ENCODE data around the gene SPDYA. TPM values are rescaled to one million over a fixed set of nuclear protein-coding genes. Genes with fewer than 3 reads are reported as not detected.

SPDYA gene
- total RNA-seq, 2 donors from 2014 or later: 3.0 to 5.3 TPM

DNA sequence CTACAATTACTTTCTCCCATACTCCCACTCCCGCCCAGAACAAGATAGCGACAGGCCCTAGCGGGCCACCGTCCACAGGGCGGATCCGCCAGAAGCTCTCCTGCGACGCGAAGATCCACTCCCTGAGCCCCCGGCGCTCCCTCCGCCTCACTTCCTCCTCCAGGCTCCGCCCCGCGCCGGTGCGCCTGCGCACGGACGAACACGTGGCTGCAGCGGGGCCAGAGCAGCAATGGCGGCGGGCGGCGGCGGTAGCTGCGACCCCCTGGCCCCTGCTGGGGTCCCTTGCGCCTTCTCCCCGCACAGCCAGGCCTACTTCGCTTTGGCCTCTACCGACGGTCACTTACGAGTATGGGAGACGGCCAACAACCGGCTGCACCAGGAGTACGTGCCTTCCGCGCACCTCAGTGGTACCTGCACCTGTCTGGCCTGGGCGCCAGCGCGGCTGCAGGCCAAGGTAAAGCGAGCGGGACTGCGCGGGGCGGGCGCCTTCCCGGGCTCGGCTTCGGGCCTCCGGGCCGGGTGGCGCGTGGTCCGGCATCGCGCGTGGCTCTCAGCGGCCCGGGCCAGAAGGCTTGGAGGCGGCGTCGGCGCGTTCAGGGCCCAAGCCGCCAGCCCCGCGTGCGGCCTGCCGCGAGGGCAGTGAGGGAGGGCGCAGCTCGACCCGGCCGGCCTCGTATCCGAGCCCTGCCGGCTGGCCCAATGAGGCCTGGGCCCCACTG lies 84.0 kb downstream of the SPDYA start, which contains the start of gene WDR43:
TSS of gene WDR43 (plus strand) at position 198 of the 719 bp plus-strand sequence. CDS start at position 230, 32 bp downstream.
- ATAC-seq (ENCODE audit: insufficient number of reproducible peaks, low FRiP score, low read depth) (peak; percentile 94), DNase-seq (ENCODE audit: low spot score) (peak; percentile 89)
- peaks cover 12 to 32% of the 10 kb centered on the region in 2 donors for H3K4me1 ChIP-seq (ENCODE audit: control insufficient read depth in 1 of 2, low read depth in 2 of 2)
- peak within 1 kb of the TSS; percentile 55 to 81 for H3K27ac ChIP-seq
- H3K36me3 ChIP-seq: no peaks in the 10 kb centered on the region
- peak within 1 kb of the TSS; percentile 97 for H3K4me3 ChIP-seq
- TF ChIP-seq, protein P1, sequence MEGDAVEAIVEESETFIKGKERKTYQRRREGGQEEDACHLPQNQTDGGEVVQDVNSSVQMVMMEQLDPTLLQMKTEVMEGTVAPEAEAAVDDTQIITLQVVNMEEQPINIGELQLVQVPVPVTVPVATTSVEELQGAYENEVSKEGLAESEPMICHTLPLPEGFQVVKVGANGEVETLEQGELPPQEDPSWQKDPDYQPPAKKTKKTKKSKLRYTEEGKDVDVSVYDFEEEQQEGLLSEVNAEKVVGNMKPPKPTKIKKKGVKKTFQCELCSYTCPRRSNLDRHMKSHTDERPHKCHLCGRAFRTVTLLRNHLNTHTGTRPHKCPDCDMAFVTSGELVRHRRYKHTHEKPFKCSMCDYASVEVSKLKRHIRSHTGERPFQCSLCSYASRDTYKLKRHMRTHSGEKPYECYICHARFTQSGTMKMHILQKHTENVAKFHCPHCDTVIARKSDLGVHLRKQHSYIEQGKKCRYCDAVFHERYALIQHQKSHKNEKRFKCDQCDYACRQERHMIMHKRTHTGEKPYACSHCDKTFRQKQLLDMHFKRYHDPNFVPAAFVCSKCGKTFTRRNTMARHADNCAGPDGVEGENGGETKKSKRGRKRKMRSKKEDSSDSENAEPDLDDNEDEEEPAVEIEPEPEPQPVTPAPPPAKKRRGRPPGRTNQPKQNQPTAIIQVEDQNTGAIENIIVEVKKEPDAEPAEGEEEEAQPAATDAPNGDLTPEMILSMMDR (IDR thresholded peaks at IDR 0.05): no peak
- no peaks in the 10 kb centered on the region for H3K27me3 ChIP-seq (replicated peaks; ENCODE audit: insufficient read depth)
- no peaks in the 10 kb centered on the region for H3K9me3 ChIP-seq

DNA sequence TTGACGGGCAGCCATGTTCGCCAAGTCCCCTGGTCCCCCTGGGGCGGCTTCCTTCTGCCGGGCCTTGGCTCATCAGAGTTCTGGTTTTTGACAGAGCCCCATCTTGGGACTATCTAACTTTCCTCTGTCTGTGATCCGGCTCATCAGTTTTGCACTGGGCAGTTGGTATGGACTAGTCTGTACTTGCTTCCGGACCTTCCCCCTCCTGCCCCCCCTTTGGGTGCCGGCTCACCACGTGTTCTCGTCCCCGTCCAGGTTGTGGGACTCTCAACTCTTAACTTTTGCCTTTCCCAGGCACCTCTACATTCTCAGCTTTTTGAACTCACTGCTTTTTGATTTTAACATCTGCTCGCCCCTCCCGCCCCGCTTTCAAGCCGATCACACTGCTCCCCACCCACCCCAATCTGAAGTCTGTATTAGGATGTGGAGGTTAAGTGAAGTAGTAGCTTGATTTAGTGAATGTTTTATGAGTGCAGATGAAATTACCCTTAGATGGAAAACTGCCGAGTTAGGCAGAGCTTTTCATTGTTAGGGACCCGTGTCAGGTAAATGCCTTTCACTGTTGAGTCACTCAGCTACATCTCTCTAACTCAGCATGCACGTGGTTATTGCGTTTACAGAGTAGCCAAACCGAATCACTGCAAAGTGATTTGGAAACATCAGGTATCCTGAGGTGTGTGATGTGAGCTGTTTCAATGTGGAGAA lies 84.7 kb downstream of the SPDYA start:
- Histone ChIP-seq H3K27ac (peak overlapping the region; percentile 55 to 81), H3K4me1 (ENCODE audit: control insufficient read depth in 1 of 2, low read depth in 2 of 2) (peaks cover 12 to 32% of the 10 kb centered on the region in 2 donors), H3K4me3 (peak overlapping the region; percentile 97), H3K36me3 (no peaks in the 10 kb centered on the region), H3K27me3 (replicated peaks; ENCODE audit: insufficient read depth) (no peaks in the 10 kb centered on the region), H3K9me3 (no peaks in the 10 kb centered on the region)
- peak; percentile 5 for DNase-seq (ENCODE audit: low spot score)
- TF ChIP-seq, protein P1 (IDR thresholded peaks at IDR 0.05): no peak
- peak; percentile 15 for ATAC-seq (ENCODE audit: insufficient number of reproducible peaks, low FRiP score, low read depth)

DNA sequence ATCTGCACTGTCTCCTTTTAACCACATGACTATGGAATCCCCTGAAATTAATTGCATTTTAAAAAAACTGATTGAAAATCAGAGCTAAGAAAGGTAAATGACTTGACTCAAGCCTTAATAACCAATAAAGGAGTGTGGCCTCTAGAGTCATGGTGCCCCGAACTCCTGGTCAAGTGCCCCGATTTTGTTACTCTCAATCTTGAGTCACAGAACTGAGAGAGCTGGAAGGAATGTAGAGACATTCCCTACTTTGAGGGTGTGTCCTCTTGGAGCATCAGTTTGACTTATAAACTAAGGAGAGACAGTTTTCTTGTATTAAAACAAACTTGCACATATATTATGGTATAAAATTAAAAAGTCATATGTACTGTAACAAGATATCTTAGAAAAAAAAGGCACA lies 86.3 kb downstream of the SPDYA start:
- TF ChIP-seq, protein P1 (IDR thresholded peaks at IDR 0.05): no peak
- ATAC-seq (ENCODE audit: insufficient number of reproducible peaks, low FRiP score, low read depth): no peak
- Histone ChIP-seq H3K36me3 (no peaks in the 10 kb centered on the region), H3K27me3 (replicated peaks; ENCODE audit: insufficient read depth) (no peaks in the 10 kb centered on the region), H3K9me3 (no peaks in the 10 kb centered on the region), H3K27ac (no peak overlapping the region), H3K4me3 (no peak overlapping the region), H3K4me1 (ENCODE audit: control insufficient read depth in 1 of 2, low read depth in 2 of 2) (peaks cover 12 to 32% of the 10 kb centered on the region in 2 donors)
- DNase-seq (ENCODE audit: low spot score): no peak

DNA sequence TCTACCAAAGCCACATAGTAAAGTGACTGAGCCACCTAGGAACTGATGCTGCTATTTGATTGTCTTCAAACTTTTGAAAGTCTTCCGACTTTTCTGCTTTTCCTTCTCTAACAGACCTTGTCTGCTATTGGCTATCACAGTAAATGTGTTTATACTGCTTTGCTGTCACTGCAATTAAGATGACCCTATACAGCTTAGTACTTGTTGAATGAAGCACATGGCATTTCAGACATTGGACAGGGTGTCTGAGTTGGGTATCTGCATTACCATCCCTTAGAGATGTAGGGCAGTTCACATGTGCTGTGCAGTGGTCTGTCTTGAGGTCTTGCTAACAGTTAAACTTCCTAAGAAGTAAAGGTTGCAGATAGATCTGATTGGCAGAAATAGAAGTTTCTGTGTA lies 87.4 kb downstream of the SPDYA start:
- H3K4me3 ChIP-seq: no peak overlapping the region
- H3K27ac ChIP-seq: no peak overlapping the region
- H3K4me1 ChIP-seq (ENCODE audit: control insufficient read depth in 1 of 2, low read depth in 2 of 2): peaks cover 12 to 32% of the 10 kb centered on the region in 2 donors
- no peaks in the 10 kb centered on the region for H3K9me3 ChIP-seq
- H3K27me3 ChIP-seq (replicated peaks; ENCODE audit: insufficient read depth): no peaks in the 10 kb centered on the region
- ATAC-seq (ENCODE audit: insufficient number of reproducible peaks, low FRiP score, low read depth) (no peak), DNase-seq (ENCODE audit: low spot score) (no peak)
- H3K36me3 ChIP-seq: no peaks in the 10 kb centered on the region
- TF ChIP-seq, protein P1 (IDR thresholded peaks at IDR 0.05): no peak

Other genes with a start within 250 kb of the SPDYA start
- gene PPP1CB, start 59.0 kb upstream of the SPDYA start, total RNA-seq: 100 to 1,000 TPM; 326 to 585 TPM
- gene TRMT61B, start 59.5 kb downstream of the SPDYA start, total RNA-seq: 10 to 100 TPM in 1 of 2 donors, 1 to 10 TPM in 1; 6.0 to 13.6 TPM
- 10 to 100 TPM; 19.8 to 76.4 TPM for gene WDR43, start 83.8 kb downstream of the SPDYA start, total RNA-seq
- gene TOGARAM2, start 170.5 kb downstream of the SPDYA start, total RNA-seq: 1 to 10 TPM in 1 of 2 donors, under 1 TPM in 1; 0.49 to 2.4 TPM

Measured in thoracic aorta (tissue), 2 donors.